ENCODE measurements around the gene NAP1L4.
"Not testable (repeated sequence)": the region's sequence is repeated elsewhere in the genome, so short reads cannot be mapped to it uniquely, and the experiment has no call there.

Gene NAP1L4

GRCh38 chr11:2908130-2908529, 84.0 kb downstream of the NAP1L4 start:
- H3K27ac ChIP-seq (ENCODE audit: low read length), result no peak overlapping the region
- H3K36me3 ChIP-seq (replicated peaks; ENCODE audit: low read depth, low read length), result no peaks in the 10 kb centered on the region
- H2AFZ ChIP-seq (ENCODE audit: low read depth, low read length), result no peak overlapping the region
- H4K20me1 ChIP-seq (ENCODE audit: insufficient read depth, low read length), result no peaks in the 10 kb centered on the region
- H3K4me2 ChIP-seq (ENCODE audit: low read length), result no peak overlapping the region
- TF ChIP-seq CTCF (IDR thresholded peaks at IDR 0.05; ENCODE audit: low read depth, low read length) (no peak), EZH2phosphoT487 (IDR thresholded peaks at IDR 0.05; ENCODE audit: low read depth) (no peak)
- H3K79me2 ChIP-seq (ENCODE audit: low read length), result no peaks in the 10 kb centered on the region
- H3K4me1 ChIP-seq (ENCODE audit: low read length), result no peaks in the 10 kb centered on the region
- H3K27me3 ChIP-seq (ENCODE audit: low read depth, low read length), result no peaks in the 10 kb centered on the region
- H3K9me3 ChIP-seq (ENCODE audit: insufficient read depth, low read length), result no peaks in the 10 kb centered on the region
- H3K4me3 ChIP-seq (ENCODE audit: low read length), result no peak overlapping the region
- H3K9ac ChIP-seq (ENCODE audit: low read length), result no peak overlapping the region

GRCh38 chr11:2905299-2905698, 86.8 kb downstream of the NAP1L4 start:
- H3K4me1 ChIP-seq (ENCODE audit: low read length); H3K9ac ChIP-seq (ENCODE audit: low read length); H3K27me3 ChIP-seq (ENCODE audit: low read depth, low read length); H3K4me2 ChIP-seq (ENCODE audit: low read length); H3K36me3 ChIP-seq (replicated peaks; ENCODE audit: low read depth, low read length); H3K27ac ChIP-seq (ENCODE audit: low read length); H2AFZ ChIP-seq (ENCODE audit: low read depth, low read length); H3K9me3 ChIP-seq (ENCODE audit: insufficient read depth, low read length); H3K79me2 ChIP-seq (ENCODE audit: low read length); H3K4me3 ChIP-seq (ENCODE audit: low read length); H4K20me1 ChIP-seq (ENCODE audit: insufficient read depth, low read length): not testable (repeated sequence)

DNA sequence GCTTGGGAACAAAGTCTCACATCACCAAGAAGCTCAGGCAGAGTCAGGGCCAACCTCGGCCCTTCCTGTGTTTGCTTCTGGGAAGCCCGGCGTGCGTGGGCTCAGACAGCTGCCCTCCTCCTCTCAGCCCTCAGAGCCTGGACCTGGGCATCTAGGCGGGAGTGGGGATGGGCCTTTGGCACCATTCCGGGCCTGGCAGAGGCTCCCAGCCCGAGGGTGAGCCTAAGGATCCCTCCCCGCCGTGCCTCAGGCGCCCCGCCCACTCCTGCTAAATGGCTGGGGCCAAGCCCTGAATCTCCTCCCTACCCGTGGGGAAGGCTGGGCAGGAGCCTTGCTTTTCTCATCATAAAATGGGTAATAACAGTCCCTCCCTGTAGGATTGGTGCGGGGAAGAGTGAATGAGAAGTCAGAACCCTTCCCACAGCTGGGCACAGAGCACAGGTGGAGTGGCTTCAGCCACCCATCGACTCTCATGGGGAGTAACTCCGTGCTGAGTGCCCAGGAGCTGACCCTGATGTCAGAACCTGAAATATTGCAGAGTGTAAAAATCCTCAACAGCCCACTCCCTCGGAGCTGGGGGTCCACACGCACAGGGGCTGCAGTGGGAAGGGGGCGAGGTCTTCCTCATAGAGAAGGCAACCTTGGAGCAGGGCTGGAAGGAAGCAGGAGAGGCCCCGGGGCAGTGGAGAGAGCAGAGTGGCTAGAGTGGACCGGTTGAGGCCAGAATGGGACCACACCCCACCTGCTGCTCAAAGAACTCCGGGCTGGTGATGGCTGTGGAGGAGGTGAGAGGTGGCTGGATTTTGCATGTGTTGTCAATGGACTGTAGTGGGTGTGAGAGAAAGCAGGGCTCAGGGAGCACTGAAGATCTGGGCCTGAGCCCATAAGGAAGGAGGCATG, 87.7 kb downstream of the NAP1L4 start:
- no peak for TF ChIP-seq EZH2phosphoT487 (IDR thresholded peaks at IDR 0.05; ENCODE audit: low read depth)
- TF ChIP-seq CTCF (IDR thresholded peaks at IDR 0.05; ENCODE audit: low read depth, low read length), result no peak
- Histone ChIP-seq H3K27ac (ENCODE audit: low read length) (no peak overlapping the region), H3K27me3 (ENCODE audit: low read depth, low read length) (no peaks in the 10 kb centered on the region), H4K20me1 (ENCODE audit: insufficient read depth, low read length) (no peaks in the 10 kb centered on the region), H3K36me3 (replicated peaks; ENCODE audit: low read depth, low read length) (no peaks in the 10 kb centered on the region), H3K9me3 (ENCODE audit: insufficient read depth, low read length) (no peaks in the 10 kb centered on the region), H3K4me1 (ENCODE audit: low read length) (peaks cover 17% of the 10 kb centered on the region), H2AFZ (ENCODE audit: low read depth, low read length) (no peak overlapping the region), H3K4me3 (ENCODE audit: low read length) (no peak overlapping the region), H3K4me2 (ENCODE audit: low read length) (no peak overlapping the region), H3K9ac (ENCODE audit: low read length) (no peak overlapping the region), H3K79me2 (ENCODE audit: low read length) (no peaks in the 10 kb centered on the region)

GRCh38 chr11:2903672-2904011, 88.5 kb downstream of the NAP1L4 start:
- TF ChIP-seq EZH2phosphoT487 (IDR thresholded peaks at IDR 0.05; ENCODE audit: low read depth) (no peak), CTCF (IDR thresholded peaks at IDR 0.05; ENCODE audit: low read depth, low read length) (no peak)
- Histone ChIP-seq H3K4me1 (ENCODE audit: low read length) (peaks cover 24% of the 10 kb centered on the region), H3K36me3 (replicated peaks; ENCODE audit: low read depth, low read length) (no peaks in the 10 kb centered on the region), H3K27me3 (ENCODE audit: low read depth, low read length) (no peaks in the 10 kb centered on the region), H3K4me2 (ENCODE audit: low read length) (no peak overlapping the region), H2AFZ (ENCODE audit: low read depth, low read length) (no peak overlapping the region), H4K20me1 (ENCODE audit: insufficient read depth, low read length) (no peaks in the 10 kb centered on the region), H3K27ac (ENCODE audit: low read length) (no peak overlapping the region), H3K9me3 (ENCODE audit: insufficient read depth, low read length) (no peaks in the 10 kb centered on the region), H3K4me3 (ENCODE audit: low read length) (no peak overlapping the region), H3K9ac (ENCODE audit: low read length) (no peak overlapping the region), H3K79me2 (ENCODE audit: low read length) (no peaks in the 10 kb centered on the region)

Data from OCI-LY3 (cell line).